GM13977 (cell line): ENCODE results near the gene WFS1.

Source experiments
- DNase-seq: peaks from one replicate; pipeline ENCODE4 v3.0.0; 2012; ENCODE audit warnings: low spot score
- in situ Hi-C: fragments of 300-500 bp; cut with MboI; formaldehyde crosslinking; loops from one replicate; pipeline ENCODE4 v1.12.0; 2022; ENCODE audit warnings: low sequenced_read_pairs, low pct_unique_long_range_greater_than_20kb, mixed read lengths, inconsistent platforms; ENCODE audit not compliant: unreplicated experiment
- TF ChIP-seq, protein P1 (sequence below): IDR thresholded peaks from 2 replicates; pipeline ENCODE4 v1.5.1; 2012; ENCODE audit warnings: mild to moderate bottlenecking, control low read depth; ENCODE audit not compliant: insufficient read depth; ENCODE audit errors: extremely low read depth, missing control alignments

The WFS1 gene

GRCh38 chr4:6288342-6288741 is 18.7 kb downstream of the WFS1 start:
- TF ChIP-seq, protein P1, sequence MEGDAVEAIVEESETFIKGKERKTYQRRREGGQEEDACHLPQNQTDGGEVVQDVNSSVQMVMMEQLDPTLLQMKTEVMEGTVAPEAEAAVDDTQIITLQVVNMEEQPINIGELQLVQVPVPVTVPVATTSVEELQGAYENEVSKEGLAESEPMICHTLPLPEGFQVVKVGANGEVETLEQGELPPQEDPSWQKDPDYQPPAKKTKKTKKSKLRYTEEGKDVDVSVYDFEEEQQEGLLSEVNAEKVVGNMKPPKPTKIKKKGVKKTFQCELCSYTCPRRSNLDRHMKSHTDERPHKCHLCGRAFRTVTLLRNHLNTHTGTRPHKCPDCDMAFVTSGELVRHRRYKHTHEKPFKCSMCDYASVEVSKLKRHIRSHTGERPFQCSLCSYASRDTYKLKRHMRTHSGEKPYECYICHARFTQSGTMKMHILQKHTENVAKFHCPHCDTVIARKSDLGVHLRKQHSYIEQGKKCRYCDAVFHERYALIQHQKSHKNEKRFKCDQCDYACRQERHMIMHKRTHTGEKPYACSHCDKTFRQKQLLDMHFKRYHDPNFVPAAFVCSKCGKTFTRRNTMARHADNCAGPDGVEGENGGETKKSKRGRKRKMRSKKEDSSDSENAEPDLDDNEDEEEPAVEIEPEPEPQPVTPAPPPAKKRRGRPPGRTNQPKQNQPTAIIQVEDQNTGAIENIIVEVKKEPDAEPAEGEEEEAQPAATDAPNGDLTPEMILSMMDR: no peak
- DNase-seq: no peak
- in situ Hi-C loops: no loop called here

DNA sequence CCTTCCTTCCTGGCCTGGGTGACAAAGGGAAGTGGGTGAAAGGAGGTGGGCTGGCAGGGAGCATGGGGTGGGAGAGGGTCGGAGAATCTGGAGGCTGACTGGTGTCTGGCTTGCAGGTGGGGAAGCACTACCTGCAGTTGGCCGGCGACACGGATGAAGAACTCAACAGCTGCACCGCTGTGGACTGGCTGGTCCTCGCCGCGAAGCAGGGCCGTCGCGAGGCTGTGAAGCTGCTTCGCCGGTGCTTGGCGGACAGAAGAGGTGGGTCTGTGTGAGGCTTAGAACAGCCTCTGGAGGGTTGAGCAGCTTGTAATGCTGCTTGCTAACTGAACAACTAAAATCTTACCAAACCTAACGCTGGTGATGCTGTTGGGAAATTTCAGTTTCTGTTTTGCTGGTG is 19.2 kb downstream of the WFS1 start:
- TF ChIP-seq, protein P1: no peak
- in situ Hi-C loops: no loop called here
- DNase-seq: no peak

- in situ Hi-C loops: no loop called here
- TF ChIP-seq, protein P1: no peak
- DNase-seq: no peak
Observed at GRCh38 chr4:6290256-6290655, 20.6 kb downstream of the WFS1 start.

DNA sequence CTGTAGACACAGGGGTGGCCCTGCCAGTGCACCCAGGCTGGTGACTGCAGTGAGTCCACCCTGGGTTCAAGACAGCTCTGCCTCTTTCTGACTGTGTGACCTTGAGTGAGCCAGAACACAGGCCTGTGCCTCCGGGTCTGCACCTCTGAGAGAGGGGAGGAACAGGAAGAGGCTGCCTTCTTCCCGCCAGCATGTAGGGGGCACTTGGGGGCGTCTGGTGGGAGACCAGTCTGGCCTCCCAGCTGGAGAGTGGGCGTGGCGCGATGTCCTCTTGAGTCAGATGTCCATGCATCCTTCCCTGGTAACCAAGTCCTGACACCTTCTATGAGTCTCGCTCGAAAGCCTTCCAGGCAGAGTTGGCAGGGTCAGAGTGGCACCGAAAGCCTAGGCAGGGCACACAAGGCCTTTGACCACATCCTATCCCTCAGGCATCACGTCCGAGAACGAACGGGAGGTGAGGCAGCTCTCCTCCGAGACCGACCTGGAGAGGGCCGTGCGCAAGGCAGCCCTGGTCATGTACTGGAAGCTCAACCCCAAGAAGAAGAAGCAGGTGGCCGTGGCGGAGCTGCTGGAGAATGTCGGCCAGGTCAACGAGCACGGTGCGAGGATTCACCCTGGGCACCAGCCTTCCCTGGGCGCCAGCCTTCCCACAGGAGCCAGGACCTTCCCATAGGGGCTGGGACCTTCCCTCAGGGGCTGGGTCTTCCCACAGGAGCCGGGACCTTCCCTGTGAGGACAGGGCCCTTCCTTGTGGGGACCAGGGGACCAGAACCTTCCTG is 21.3 kb downstream of the WFS1 start:
- TF ChIP-seq, protein P1: no peak

DNA sequence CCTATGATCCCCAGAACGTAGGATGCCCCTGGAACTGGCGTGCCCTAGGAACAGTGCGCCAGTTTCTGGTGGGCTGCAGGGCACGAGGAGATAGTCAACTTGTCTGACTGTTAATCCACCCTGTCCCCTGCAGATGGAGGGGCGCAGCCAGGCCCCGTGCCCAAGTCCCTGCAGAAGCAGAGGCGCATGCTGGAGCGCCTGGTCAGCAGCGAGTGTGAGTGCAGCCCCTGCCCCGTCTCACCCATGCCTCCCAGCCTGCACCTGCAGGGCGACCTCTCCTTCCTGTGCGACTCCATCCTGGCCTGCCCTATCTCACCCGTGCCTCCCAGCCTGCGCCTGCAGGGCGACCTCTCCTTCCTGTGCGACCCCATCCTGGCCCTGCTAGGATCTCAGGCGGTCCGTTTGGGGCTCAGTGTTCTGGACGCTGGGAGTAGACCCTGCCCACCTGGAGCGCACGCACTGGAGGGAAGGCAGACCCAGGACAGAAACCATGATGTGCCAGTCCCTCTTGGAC is 22.2 kb downstream of the WFS1 start:
- DNase-seq: no peak
- in situ Hi-C loops: no loop called here
- TF ChIP-seq, protein P1: no peak

More for the DNA sequence above, 21.3 kb downstream of the WFS1 start:
- DNase-seq: no peak
- in situ Hi-C loops: no loop called here

DNA sequence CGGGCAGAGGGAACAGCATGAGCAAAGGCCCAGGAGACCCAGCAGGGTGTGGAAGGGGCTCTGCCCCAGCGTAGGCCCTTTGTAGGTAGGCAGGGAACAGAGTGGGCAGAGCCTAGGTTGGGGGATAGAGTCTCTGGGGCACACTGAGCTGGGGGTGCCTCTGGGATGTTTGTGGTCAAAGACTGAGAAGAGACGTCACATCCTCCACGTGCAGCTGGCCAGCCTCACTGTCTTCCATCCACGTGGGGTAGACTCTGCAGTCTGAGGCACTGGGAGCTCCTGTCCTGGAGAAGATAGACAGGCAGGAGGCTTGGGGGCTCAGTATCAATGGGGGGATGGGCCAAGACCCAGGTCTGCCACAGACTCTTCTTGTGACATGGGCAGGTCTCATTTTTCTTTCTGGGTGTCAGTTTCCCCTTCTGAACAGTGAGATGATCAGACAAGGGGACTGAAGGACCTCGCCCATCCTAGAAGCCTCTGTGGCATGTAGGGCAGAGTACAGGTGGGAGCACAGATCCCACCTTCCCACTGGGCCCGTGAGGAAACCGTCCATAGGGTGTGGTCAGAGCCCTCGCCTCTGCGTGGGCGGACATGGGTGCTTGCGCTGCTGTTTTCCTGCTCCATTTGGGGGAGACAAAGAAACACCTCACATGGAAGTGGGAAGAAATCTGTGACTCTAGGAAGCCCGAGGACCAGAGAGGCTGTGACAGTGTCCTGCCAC is 22.9 kb downstream of the WFS1 start:
- no peak for DNase-seq

More for the DNA sequence above, 22.9 kb downstream of the WFS1 start:
- TF ChIP-seq, protein P1: no peak
- in situ Hi-C loops: no loop called here
